DMS114 treated with DMSO at 0.1 percent for 48 hours (cell line): ENCODE results near the gene PHF13.
"Not testable (repeated sequence)": the region's sequence is repeated elsewhere in the genome, so short reads cannot be mapped to it uniquely, and the experiment has no call there.

ENCODE experiments used
- DNase-seq: peaks from one replicate; lab custom pipeline; 2025; ENCODE audit not compliant: unreplicated experiment; lab: John Stamatoyannopoulos, UW

PHF13 gene

GRCh38 chr1:6657138-6657537, 43.6 kb downstream of the PHF13 start:
- DNase-seq = no peak

- DNase-seq = no peak
Observed at GRCh38 chr1:6658359-6659060, 45.0 kb downstream of the PHF13 start.

- DNase-seq = no peak
Observed at GRCh38 chr1:6660415-6661049, 47.0 kb downstream of the PHF13 start.

GRCh38 chr1:6662468-6662867, 48.9 kb downstream of the PHF13 start:
- not testable (repeated sequence) for DNase-seq

- DNase-seq = no peak
Observed at GRCh38 chr1:6666696-6667095, 53.2 kb downstream of the PHF13 start.

GRCh38 chr1:6667139-6667538, 53.6 kb downstream of the PHF13 start:
- no peak for DNase-seq

- no peak for DNase-seq
Observed at GRCh38 chr1:6668503-6668902, 55.0 kb downstream of the PHF13 start.

- DNase-seq = no peak
Observed at GRCh38 chr1:6672558-6672957, 59.0 kb downstream of the PHF13 start.
